Effector memory CD8-positive, alpha-beta T cell (primary cell): ENCODE results near the gene KLHL22.
"Not testable (repeated sequence)": the region's sequence is repeated elsewhere in the genome, so short reads cannot be mapped to it uniquely, and the experiment has no call there.

Experiments
- ATAC-seq: fragments of 150-1000 bp; cut with Tn5 transposase; replicated peaks from 2 replicates; pipeline ENCODE4 v1.10.0; 2021; ENCODE audit warnings: mild to moderate bottlenecking, moderate library complexity
- DNase-seq, 3 experiments: peaks; one replicate each; pipeline ENCODE4 v3.0.0; 2021
- H3K27ac Mint-ChIP-seq, 2 donors: one replicate each; pipeline ENCODE4 v1.8.0; 2022; ENCODE audit warnings: mild to moderate bottlenecking in 2 of 2, mixed read lengths in 2 of 2, moderate library complexity in 2 of 2
- H3K27me3 Mint-ChIP-seq, 2 donors: one replicate each; pipeline ENCODE4 v1.8.0; 2022; ENCODE audit warnings: mixed read lengths in 2 of 2
- H3K36me3 Mint-ChIP-seq: one replicate; pipeline ENCODE4 v1.8.0; 2022; ENCODE audit warnings: mild to moderate bottlenecking, moderate library complexity, mixed read lengths; ENCODE audit not compliant: insufficient read depth
- H3K4me1 Mint-ChIP-seq, 2 donors: one replicate each; pipeline ENCODE4 v1.8.0; 2022; ENCODE audit warnings: low read depth in 2 of 2, mixed read lengths in 2 of 2
- H3K4me3 Mint-ChIP-seq, 2 donors: one replicate each; pipeline ENCODE4 v1.8.0; 2022; ENCODE audit warnings: mild to moderate bottlenecking in 2 of 2, mixed read lengths in 2 of 2, moderate library complexity in 2 of 2
- H3K9me3 Mint-ChIP-seq, 2 donors: one replicate each; pipeline ENCODE4 v1.8.0; 2022; ENCODE audit warnings: mixed read lengths in 2 of 2

Gene KLHL22

DNA sequence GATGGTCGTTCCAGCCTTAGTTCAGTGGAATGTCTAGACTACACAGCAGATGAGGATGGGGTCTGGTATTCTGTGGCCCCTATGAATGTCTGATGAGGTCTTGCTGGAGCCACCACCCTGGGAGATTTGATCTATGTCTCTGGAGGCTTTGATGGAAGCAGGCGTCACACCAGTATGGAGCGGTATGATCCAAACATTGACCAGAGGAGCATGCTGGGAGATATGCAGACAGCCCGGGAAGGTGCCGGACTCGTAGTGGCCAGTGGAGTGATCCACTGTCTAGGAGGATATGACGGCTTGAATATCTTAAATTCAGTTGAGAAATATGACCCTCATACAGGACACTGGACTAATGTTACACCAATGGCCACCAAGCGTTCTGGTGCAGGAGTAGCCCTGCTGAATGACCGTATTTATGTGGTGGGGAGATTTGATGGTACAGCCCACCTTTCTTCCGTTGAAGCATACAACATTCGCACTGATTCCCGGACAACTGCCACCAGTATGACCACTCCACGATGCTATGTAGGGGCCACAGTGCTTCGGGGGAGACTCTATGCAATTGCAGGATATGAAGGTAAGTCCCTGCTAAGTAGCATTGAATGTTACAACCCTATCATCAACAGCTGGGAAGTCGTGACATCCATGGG is 44.3 kb downstream of the KLHL22 start:
- not testable (repeated sequence) for DNase-seq, H3K4me1 Mint-ChIP-seq, H3K27me3 Mint-ChIP-seq, ATAC-seq, H3K4me3 Mint-ChIP-seq, H3K27ac Mint-ChIP-seq, H3K9me3 Mint-ChIP-seq
- peaks cover 12% of the 10 kb centered on the region for H3K36me3 Mint-ChIP-seq

- ATAC-seq (no peak), DNase-seq (no peak)
- H3K4me3 Mint-ChIP-seq, result no peak overlapping the region
- no peaks in the 10 kb centered on the region for H3K27me3 Mint-ChIP-seq
- peaks cover 0 to under 1% of the 10 kb centered on the region in 2 donors for H3K4me1 Mint-ChIP-seq
- peaks cover 6% of the 10 kb centered on the region for H3K36me3 Mint-ChIP-seq
- H3K9me3 Mint-ChIP-seq, result no peaks in the 10 kb centered on the region
- no peak overlapping the region for H3K27ac Mint-ChIP-seq
These were observed 45.1 kb downstream of the KLHL22 start for GRCh38 chr22:20450551-20450906.

DNA sequence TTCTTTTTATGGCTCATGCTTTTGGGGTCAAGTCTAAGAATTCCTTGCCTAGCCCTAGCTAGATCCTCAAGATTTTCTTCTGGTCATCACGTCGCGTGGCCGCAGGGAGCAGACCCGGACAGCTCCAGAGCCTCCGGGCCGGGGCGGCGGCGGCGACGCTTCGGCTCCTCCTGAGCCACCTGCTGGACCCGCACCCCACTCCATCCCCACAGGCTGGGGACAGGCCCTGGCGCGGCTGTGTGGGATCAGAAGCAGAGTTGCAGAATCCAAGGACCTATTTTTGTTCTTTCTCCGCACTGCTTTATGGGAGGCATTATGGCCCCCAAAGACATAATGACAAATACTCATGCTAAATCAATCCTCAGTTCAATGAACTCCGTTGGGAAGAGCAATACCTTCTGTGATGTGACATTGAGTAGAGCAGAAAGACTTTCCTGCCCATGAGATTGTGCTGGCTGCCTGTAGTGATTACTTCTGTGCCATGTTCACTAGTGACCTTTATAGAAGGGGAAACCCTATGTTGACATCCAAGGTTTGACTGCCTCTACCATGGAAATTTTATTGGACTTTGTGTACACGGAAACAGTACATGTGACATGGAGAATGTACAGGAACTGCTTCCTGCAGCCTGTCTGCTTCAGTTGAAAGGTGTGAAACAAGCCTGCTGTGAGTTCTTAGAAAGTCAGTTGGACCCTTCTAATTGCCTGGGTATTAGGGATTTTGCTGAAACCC is 45.6 kb downstream of the KLHL22 start:
- ATAC-seq (no peak), DNase-seq (no peak)
- Mint-ChIP-seq H3K9me3 (no peaks in the 10 kb centered on the region), H3K4me3 (no peak overlapping the region), H3K27ac (no peak overlapping the region), H3K36me3 (peaks cover 8% of the 10 kb centered on the region), H3K4me1 (no peaks in the 10 kb centered on the region), H3K27me3 (no peaks in the 10 kb centered on the region)

GRCh38 chr22:20448630-20449029 is 47.0 kb downstream of the KLHL22 start:
- H3K4me3 Mint-ChIP-seq, result no peak overlapping the region
- DNase-seq, result no peak
- no peaks in the 10 kb centered on the region for H3K4me1 Mint-ChIP-seq
- H3K9me3 Mint-ChIP-seq, result no peaks in the 10 kb centered on the region
- no peak overlapping the region for H3K27ac Mint-ChIP-seq
- peaks cover 16% of the 10 kb centered on the region for H3K36me3 Mint-ChIP-seq
- no peak for ATAC-seq
- H3K27me3 Mint-ChIP-seq, result no peaks in the 10 kb centered on the region

DNA sequence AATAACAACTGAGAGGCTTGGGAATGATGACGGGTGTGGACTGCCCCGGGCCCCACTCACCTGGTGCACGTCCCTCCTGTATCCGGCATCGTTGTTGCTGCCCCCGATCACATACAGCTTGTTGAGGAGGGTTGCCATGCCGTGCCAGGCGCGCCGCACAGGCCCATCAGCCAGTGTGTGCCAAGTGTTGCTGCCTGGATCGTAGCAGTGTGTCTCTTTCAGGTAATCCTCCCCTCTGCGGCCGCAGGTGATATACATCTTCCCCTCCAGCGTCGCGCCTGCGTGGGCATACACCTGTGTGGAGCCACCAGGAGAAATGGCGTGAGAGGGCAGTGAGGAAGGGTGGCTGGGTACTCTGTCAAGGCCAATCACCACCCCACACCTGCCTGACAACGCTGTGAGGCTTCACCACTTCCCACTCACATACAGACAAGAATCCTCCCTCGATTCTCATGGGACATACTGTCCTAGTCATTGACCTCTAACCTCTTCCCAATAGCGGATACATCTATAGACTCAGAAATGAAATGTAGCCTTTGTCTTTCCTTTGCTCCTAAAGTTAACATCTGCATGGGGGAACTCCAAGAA is 49.1 kb downstream of the KLHL22 start:
- Mint-ChIP-seq H3K4me1 (no peaks in the 10 kb centered on the region), H3K9me3 (no peaks in the 10 kb centered on the region), H3K27me3 (no peaks in the 10 kb centered on the region), H3K36me3 (peaks cover 16% of the 10 kb centered on the region), H3K27ac (no peak overlapping the region), H3K4me3 (no peak overlapping the region)
- ATAC-seq, result no peak
- DNase-seq, result no peak

DNA sequence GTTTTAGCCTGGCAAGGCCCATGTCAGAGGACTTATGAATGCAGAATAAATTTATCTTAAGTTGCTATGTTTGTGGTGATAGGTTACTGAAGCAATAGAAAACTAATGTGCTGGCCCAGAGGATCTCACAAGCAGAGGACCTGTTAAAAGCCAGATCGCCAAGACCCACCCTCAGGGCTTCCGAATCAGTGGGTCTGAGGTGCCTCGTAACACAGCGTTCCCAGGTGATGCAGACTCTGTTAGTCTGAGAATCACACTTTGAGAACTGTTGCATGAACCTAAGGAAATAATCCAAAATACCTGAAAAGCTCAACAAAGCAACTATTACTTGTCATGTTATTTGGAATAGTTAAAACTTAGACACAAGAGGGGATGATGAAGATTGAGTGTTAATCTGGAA is 51.3 kb downstream of the KLHL22 start:
- no peak for DNase-seq
- no peak for ATAC-seq
- no peaks in the 10 kb centered on the region for H3K27me3 Mint-ChIP-seq
- no peaks in the 10 kb centered on the region for H3K9me3 Mint-ChIP-seq
- H3K27ac Mint-ChIP-seq, result no peak overlapping the region
- H3K36me3 Mint-ChIP-seq, result peaks cover 16% of the 10 kb centered on the region
- H3K4me3 Mint-ChIP-seq, result no peak overlapping the region
- peaks cover 0 to 2% of the 10 kb centered on the region in 2 donors for H3K4me1 Mint-ChIP-seq

DNA sequence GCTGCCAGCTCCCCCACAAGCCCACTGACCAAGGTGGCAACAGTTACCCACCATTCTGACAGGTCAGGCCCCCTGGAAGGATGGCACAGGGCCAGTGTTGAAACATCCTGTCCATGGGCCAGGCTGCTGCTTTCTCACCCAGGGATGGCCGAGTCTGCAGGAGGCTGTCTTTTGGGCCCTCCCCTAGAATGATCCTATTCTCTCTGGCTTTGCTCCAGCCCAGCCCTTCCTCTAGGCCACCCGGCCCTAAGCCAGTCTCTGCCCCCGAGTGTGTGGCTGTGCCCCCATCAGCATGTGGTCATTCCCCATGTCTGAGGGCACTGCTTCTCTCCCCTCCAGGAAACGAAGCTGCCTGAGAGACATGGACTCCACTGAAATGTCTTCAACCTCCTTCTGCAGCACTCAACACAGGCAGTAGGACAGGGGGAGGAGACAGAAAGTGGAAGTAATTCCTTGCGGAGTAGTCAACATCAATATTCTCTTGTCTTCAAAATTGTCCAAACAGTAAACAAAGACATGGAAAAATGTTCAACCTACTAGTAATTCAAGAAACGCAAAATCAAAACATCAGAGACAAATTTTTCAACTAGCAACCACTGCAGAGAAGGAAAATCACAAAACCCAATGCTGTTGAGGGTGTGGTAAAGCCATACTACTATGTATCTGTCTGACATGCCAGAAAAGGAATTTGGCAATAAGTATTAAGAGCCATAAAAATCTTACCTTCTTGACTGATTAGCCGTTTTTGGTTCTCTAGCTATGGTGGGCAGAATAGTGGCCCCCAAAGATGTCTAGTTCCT is 52.9 kb downstream of the KLHL22 start:
- ATAC-seq (no peak), DNase-seq (no peak)
- Mint-ChIP-seq H3K4me1 (peaks cover 7 to 8% of the 10 kb centered on the region in 2 donors), H3K4me3 (no peak overlapping the region), H3K36me3 (peaks cover 16% of the 10 kb centered on the region), H3K27me3 (peaks cover 7 to 15% of the 10 kb centered on the region in 2 donors), H3K27ac (no peak overlapping the region), H3K9me3 (no peaks in the 10 kb centered on the region)

GRCh38 chr22:20441631-20442484 is 53.7 kb downstream of the KLHL22 start:
- Mint-ChIP-seq H3K36me3 (peaks cover 20% of the 10 kb centered on the region), H3K27me3 (peaks cover 11 to 22% of the 10 kb centered on the region in 2 donors), H3K9me3 (no peaks in the 10 kb centered on the region), H3K4me1 (peaks cover 11 to 12% of the 10 kb centered on the region in 2 donors), H3K4me3 (no peak overlapping the region), H3K27ac (no peak overlapping the region)
- DNase-seq, result no peak
- ATAC-seq, result no peak

- Mint-ChIP-seq H3K27ac (no peak overlapping the region), H3K4me1 (peaks cover 15 to 16% of the 10 kb centered on the region in 2 donors), H3K9me3 (no peaks in the 10 kb centered on the region), H3K4me3 (no peak overlapping the region), H3K27me3 (peaks cover 15 to 31% of the 10 kb centered on the region in 2 donors), H3K36me3 (peaks cover 20% of the 10 kb centered on the region)
- DNase-seq (no peak), ATAC-seq (no peak)
These were observed 54.7 kb downstream of the KLHL22 start for GRCh38 chr22:20440637-20441591.

DNA sequence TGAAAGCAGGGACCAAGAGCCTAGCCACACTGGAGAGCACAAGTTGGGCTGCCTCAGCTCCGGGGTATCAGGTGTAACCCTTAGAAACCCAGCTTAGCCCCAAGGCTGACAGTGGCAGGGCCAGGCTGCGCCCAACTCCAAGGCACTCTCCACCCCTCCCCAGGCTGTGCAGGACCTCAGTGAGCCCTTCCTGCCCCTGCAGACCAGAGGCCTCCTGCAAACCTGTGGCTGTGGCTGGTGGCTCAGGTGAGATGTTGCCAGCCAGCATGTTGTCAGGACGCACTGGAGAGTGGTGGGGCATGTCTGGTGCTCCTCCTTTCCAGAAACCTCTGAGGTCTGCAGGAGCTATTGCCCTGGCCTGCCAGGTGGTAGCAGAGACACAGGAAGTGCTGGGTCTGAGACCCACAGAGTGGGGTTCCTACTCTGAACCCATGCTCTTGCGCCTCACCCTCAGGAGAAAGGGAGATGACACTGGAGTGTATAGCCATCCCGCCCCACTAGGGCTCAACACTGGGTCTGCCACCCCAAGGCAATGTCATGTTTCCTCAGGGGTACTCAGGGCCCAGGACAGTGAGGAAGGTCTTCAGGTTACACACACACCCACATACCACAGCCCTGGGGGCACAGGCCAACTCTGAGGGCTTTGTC is 55.5 kb downstream of the KLHL22 start:
- peaks cover 15 to 20% of the 10 kb centered on the region in 2 donors for H3K4me1 Mint-ChIP-seq
- peaks cover 18% of the 10 kb centered on the region for H3K36me3 Mint-ChIP-seq
- DNase-seq (no peak), ATAC-seq (no peak)
- no peaks in the 10 kb centered on the region for H3K9me3 Mint-ChIP-seq
- peaks cover 24 to 40% of the 10 kb centered on the region in 2 donors for H3K27me3 Mint-ChIP-seq
- H3K27ac Mint-ChIP-seq, result no peak overlapping the region
- no peak overlapping the region for H3K4me3 Mint-ChIP-seq

GRCh38 chr22:20439556-20439927 is 56.1 kb downstream of the KLHL22 start:
- H3K36me3 Mint-ChIP-seq, result peaks cover 13% of the 10 kb centered on the region
- H3K4me3 Mint-ChIP-seq, result peak overlapping the region in 1 of 2 donors; percentile 22
- DNase-seq (no peak), ATAC-seq (no peak)
- H3K9me3 Mint-ChIP-seq, result no peaks in the 10 kb centered on the region
- H3K27me3 Mint-ChIP-seq, result peaks cover 29 to 45% of the 10 kb centered on the region in 2 donors
- peak overlapping the region in 1 of 2 donors; percentile 36 for H3K27ac Mint-ChIP-seq
- peaks cover 15 to 22% of the 10 kb centered on the region in 2 donors for H3K4me1 Mint-ChIP-seq
